Mesenchymal stem cell (in vitro differentiated cells and primary cell): Measurements from ENCODE around the gene TTC39A.
A peak's percentile ranks its signal among the peaks of the same experiment; 100 is the strongest.

Experiments used
- DNase-seq: peaks from one replicate; pipeline ENCODE4 v3.0.0-alpha.2; 2013
- H2AFZ ChIP-seq: one replicate; pipeline ENCODE4 v1.6.1; 2013; ENCODE audit warnings: low read depth, mild to moderate bottlenecking, control low read depth, inconsistent platforms, low read length, moderate library complexity
- H2AK5ac ChIP-seq: 2 replicates; pipeline ENCODE4 v1.6.1; 2013; ENCODE audit warnings: low read length, moderate library complexity, mild to moderate bottlenecking, inconsistent platforms; ENCODE audit not compliant: severe bottlenecking
- H2BK120ac ChIP-seq: one replicate; pipeline ENCODE4 v1.6.1; 2013; ENCODE audit warnings: low read depth, mild to moderate bottlenecking, inconsistent platforms, low read length, moderate library complexity
- H2BK12ac ChIP-seq, 2 experiments: one replicate each; pipeline ENCODE4 v1.6.1; 2013; ENCODE audit warnings: inconsistent platforms in 2 of 2, low read length in 2 of 2, mild to moderate bottlenecking in 2 of 2, moderate library complexity in 2 of 2, control low read depth in 1 of 2
- H2BK15ac ChIP-seq: one replicate; pipeline ENCODE4 v1.6.1; 2013; ENCODE audit warnings: mild to moderate bottlenecking, low read depth, inconsistent platforms; ENCODE audit not compliant: poor library complexity, severe bottlenecking
- H2BK5ac ChIP-seq: 2 replicates; pipeline ENCODE4 v1.6.1; 2013; ENCODE audit warnings: low read depth, mild to moderate bottlenecking, low read length, control low read depth, inconsistent platforms; ENCODE audit not compliant: poor library complexity, severe bottlenecking
- H3K14ac ChIP-seq, 2 experiments: one replicate each; pipeline ENCODE4 v1.6.1; 2013; ENCODE audit warnings: inconsistent platforms in 2 of 2, low read length in 2 of 2, control low read depth in 1 of 2, mild to moderate bottlenecking in 1 of 2, moderate library complexity in 1 of 2
- H3K18ac ChIP-seq, 2 experiments: one replicate each; pipeline ENCODE4 v1.6.1; 2013; ENCODE audit warnings: inconsistent platforms in 2 of 2, low read length in 2 of 2, control low read depth in 1 of 2, low read depth in 1 of 2, mild to moderate bottlenecking in 1 of 2
- H3K23ac ChIP-seq, 2 experiments: one replicate each; pipeline ENCODE4 v1.6.1; 2013; ENCODE audit warnings: inconsistent platforms in 2 of 2, low read length in 2 of 2, mild to moderate bottlenecking in 2 of 2, moderate library complexity in 2 of 2, control low read depth in 1 of 2
- H3K27ac ChIP-seq: 2 replicates; pipeline ENCODE4 v1.5.1; 2013; ENCODE audit warnings: mild to moderate bottlenecking, moderate library complexity, low read length, control low read depth, inconsistent platforms; ENCODE audit not compliant: poor library complexity, severe bottlenecking
- H3K27me3 ChIP-seq, 2 experiments: 2 replicates each; pipeline versions ENCODE4 v1.6.1 to v1.7.0; 2013; ENCODE audit warnings: low read length in 2 of 2, mild to moderate bottlenecking in 2 of 2, moderate library complexity in 2 of 2, control low read depth in 1 of 2, inconsistent platforms in 1 of 2; ENCODE audit not compliant: control insufficient read depth in 1 of 2, insufficient read depth in 1 of 2
- H3K36me3 ChIP-seq, 2 experiments: 2 replicates each; pipeline versions ENCODE4 v1.6.1 to v1.7.0; 2013; ENCODE audit warnings: low read length in 2 of 2, control low read depth in 1 of 2, inconsistent platforms in 1 of 2, low read depth in 1 of 2, mild to moderate bottlenecking in 1 of 2; ENCODE audit not compliant: insufficient read depth in 2 of 2, control insufficient read depth in 1 of 2
- H3K4ac ChIP-seq, 2 experiments: one replicate each; pipeline ENCODE4 v1.6.1; 2013; ENCODE audit warnings: inconsistent platforms in 2 of 2, low read length in 2 of 2, mild to moderate bottlenecking in 2 of 2, moderate library complexity in 2 of 2, control low read depth in 1 of 2, low read depth in 1 of 2
- H3K4me1 ChIP-seq: 2 replicates; pipeline ENCODE4 v1.6.1; 2013; ENCODE audit warnings: low read depth, low read length, control low read depth; ENCODE audit not compliant: control insufficient read depth, insufficient read depth
- H3K4me2 ChIP-seq: 2 replicates; pipeline ENCODE4 v1.6.1; 2013; ENCODE audit warnings: low read length, mild to moderate bottlenecking, inconsistent platforms; ENCODE audit not compliant: poor library complexity, severe bottlenecking
- H3K4me3 ChIP-seq, 2 experiments: 2 replicates each; pipeline versions ENCODE4 v1.5.1 to v1.7.0; 2013; ENCODE audit warnings: low read length in 2 of 2, mild to moderate bottlenecking in 2 of 2, control low read depth in 1 of 2, low read depth in 1 of 2; ENCODE audit not compliant: insufficient read depth in 1 of 2
- H3K79me1 ChIP-seq: replicated peaks from 2 replicates; pipeline ENCODE4 v1.6.1; 2013; ENCODE audit warnings: mild to moderate bottlenecking, control low read depth, low read length, inconsistent platforms; ENCODE audit not compliant: poor library complexity, severe bottlenecking
- H3K9ac ChIP-seq: 2 replicates; pipeline ENCODE4 v1.7.0; 2013; ENCODE audit warnings: mild to moderate bottlenecking, low read length, moderate library complexity
- H3K9me3 ChIP-seq: 2 replicates; pipeline ENCODE4 v1.7.0; 2013; ENCODE audit warnings: mild to moderate bottlenecking, low read length; ENCODE audit not compliant: control insufficient read depth
- H4K8ac ChIP-seq: one replicate; pipeline ENCODE4 v1.6.1; 2013; ENCODE audit warnings: inconsistent platforms, mild to moderate bottlenecking, low read length, moderate library complexity
- H4K91ac ChIP-seq: one replicate; pipeline ENCODE4 v1.6.1; 2013; ENCODE audit warnings: mild to moderate bottlenecking, low read length, inconsistent platforms
- WGBS: methylation state at CpG from one replicate; pipeline ENCODE4 v1.1.7; 2013; ENCODE audit warnings: mixed read lengths; 5-methylcytosine and 5-hydroxymethylcytosine counted together

The TTC39A gene

DNA sequence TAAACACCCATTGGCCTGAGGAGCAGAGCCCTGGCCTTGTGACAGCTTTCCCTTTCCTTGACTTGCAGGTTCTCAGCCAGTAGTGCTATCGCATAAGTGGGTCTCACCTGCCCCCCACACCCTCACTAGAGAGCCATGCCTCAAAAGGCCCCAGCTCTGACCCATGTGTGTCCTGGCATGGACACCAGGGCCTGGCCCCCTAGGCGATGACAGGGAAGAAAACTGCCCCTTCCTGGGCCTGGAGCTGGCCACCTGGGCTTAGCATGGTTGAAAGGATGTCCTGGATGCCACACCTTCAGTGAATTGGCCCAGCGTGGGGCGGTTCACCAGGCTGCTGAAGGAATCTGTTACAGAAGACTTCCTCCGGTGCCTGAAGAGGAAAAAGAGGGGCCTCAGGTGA lies 18.5 kb downstream of the TTC39A start:
- Histone ChIP-seq H3K9me3 (no peaks in the 10 kb centered on the region), H3K23ac (no peak overlapping the region), H2AK5ac (peak overlapping the region; percentile 55), H2AFZ (no peak overlapping the region), H3K4me2 (no peak overlapping the region), H3K4me3 (no peak overlapping the region), H3K14ac (peak overlapping the region in 1 of 2 experiments; percentile 7), H3K4ac (no peak overlapping the region), H3K36me3 (no peaks in the 10 kb centered on the region), H3K27me3 (no peaks in the 10 kb centered on the region), H3K79me1 (no peaks in the 10 kb centered on the region), H3K9ac (no peak overlapping the region), H2BK5ac (no peak overlapping the region), H3K27ac (no peak overlapping the region), H2BK12ac (no peak overlapping the region), H2BK15ac (no peak overlapping the region), H4K8ac (no peak overlapping the region), H2BK120ac (no peak overlapping the region), H3K4me1 (peaks cover 38% of the 10 kb centered on the region), H4K91ac (no peak overlapping the region), H3K18ac (no peak overlapping the region)
- 88% methylated on average over 2 of the region's 5 CpGs for WGBS
- no peak for DNase-seq

DNA sequence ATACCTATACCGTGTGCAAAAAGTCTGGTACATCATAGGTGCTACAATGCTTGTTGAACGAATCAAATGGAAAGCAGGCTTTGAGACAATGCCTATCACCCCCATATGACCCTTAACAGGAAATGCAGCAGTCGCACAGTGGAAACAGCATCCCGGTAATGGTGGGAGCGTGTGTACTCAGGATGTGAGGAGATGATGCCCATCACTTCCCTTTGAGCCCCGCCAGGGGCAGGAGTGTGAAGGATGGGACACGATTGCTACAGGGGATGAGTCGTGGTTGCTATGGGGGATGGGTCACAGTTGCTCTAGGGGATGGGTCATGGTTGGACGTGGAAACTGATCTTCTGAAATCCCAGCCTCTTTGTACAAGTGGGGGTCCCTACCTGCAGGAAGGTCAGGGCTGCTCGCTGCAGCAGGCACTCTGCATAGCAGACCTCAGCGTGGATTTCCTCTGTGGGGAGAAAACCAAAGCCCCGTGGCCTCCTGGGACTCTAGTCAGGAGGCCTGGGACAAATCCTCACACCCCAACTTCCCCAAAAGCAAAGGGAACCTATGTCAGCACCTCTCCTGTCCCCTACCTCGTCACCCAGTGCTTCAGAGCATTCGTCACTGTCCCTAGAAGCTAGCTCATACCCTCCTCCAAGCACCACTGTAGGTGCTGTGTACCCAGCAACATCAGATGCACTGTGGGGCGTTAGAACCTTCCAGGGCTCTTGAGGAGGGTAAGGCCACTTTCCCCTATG lies 19.3 kb downstream of the TTC39A start:
- Histone ChIP-seq H3K9me3 (no peaks in the 10 kb centered on the region), H3K23ac (no peak overlapping the region), H3K4me3 (no peak overlapping the region), H3K14ac (no peak overlapping the region), H4K8ac (no peak overlapping the region), H2AFZ (no peak overlapping the region), H3K27ac (no peak overlapping the region), H3K9ac (no peak overlapping the region), H3K4me1 (peaks cover 31% of the 10 kb centered on the region), H3K18ac (no peak overlapping the region), H4K91ac (no peak overlapping the region), H3K36me3 (no peaks in the 10 kb centered on the region), H3K4ac (no peak overlapping the region), H3K4me2 (no peak overlapping the region), H2BK120ac (no peak overlapping the region), H2BK12ac (no peak overlapping the region), H2AK5ac (peak overlapping the region; percentile 11), H3K79me1 (no peaks in the 10 kb centered on the region), H3K27me3 (no peaks in the 10 kb centered on the region), H2BK15ac (no peak overlapping the region), H2BK5ac (no peak overlapping the region)
- no peak for DNase-seq
- 79% methylated on average over 15 of the region's 15 CpGs for WGBS

DNA sequence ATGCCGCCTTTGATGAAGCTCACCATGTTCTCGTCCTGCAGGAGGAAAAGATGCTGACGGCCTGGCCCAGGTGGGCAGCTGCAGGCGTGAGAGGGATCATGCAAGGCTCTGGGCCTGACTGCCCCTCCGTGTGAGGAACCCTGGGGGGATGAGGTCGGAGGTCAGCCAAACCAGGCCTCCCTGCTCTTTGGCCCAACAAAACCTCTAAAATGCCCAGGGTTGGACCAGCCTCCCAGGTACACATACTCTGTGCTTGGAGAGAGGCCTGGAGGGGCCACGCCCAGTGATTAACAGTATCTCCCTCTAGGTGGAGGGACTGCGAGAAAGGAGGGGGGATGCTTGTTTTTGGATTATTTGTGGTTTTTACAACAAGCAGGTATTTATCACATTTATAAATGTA lies 21.1 kb downstream of the TTC39A start:
- Histone ChIP-seq H3K4me2 (no peak overlapping the region), H3K18ac (no peak overlapping the region), H3K23ac (no peak overlapping the region), H3K27me3 (no peaks in the 10 kb centered on the region), H2BK120ac (no peak overlapping the region), H3K4me1 (peaks cover 29% of the 10 kb centered on the region), H2BK5ac (no peak overlapping the region), H2AFZ (no peak overlapping the region), H4K8ac (no peak overlapping the region), H3K4ac (no peak overlapping the region), H2BK15ac (no peak overlapping the region), H3K9me3 (no peaks in the 10 kb centered on the region), H3K9ac (no peak overlapping the region), H3K36me3 (no peaks in the 10 kb centered on the region), H2AK5ac (no peak overlapping the region), H3K27ac (no peak overlapping the region), H3K79me1 (no peaks in the 10 kb centered on the region), H3K14ac (no peak overlapping the region), H4K91ac (no peak overlapping the region), H3K4me3 (no peak overlapping the region), H2BK12ac (no peak overlapping the region)
- DNase-seq: no peak
- 92% methylated on average over 4 of the region's 8 CpGs for WGBS

DNA sequence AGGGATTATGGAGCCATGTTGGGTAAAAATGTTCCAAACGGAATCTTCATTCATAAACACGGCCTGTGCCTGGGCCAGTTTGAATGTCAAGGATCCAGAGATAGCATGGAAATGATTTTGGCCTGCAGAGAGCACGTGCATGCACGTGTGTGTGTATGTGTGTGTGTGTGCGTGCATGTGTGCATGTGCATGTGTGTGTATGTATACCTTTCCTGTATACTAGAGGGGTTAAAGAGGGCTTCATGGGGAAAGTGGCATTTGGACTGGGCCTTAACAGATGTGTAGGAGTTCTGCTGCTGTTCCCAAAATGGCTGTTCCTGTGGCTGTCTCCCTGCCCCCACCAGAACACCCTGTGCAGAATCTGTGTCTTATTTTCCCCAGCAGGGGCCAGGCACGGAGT lies 21.7 kb downstream of the TTC39A start:
- Histone ChIP-seq H2AK5ac (no peak overlapping the region), H3K4me2 (no peak overlapping the region), H3K36me3 (no peaks in the 10 kb centered on the region), H2AFZ (no peak overlapping the region), H3K4me3 (no peak overlapping the region), H3K18ac (no peak overlapping the region), H2BK15ac (no peak overlapping the region), H3K14ac (no peak overlapping the region), H2BK120ac (no peak overlapping the region), H3K4ac (no peak overlapping the region), H4K91ac (no peak overlapping the region), H4K8ac (no peak overlapping the region), H3K79me1 (no peaks in the 10 kb centered on the region), H3K27ac (no peak overlapping the region), H2BK12ac (no peak overlapping the region), H3K27me3 (no peaks in the 10 kb centered on the region), H2BK5ac (no peak overlapping the region), H3K23ac (no peak overlapping the region), H3K9me3 (no peaks in the 10 kb centered on the region), H3K4me1 (peaks cover 25% of the 10 kb centered on the region), H3K9ac (no peak overlapping the region)
- 89% methylated on average over 6 of the region's 6 CpGs for WGBS
- DNase-seq: no peak
